DMS53 treated with DMSO at 0.1 percent for 48 hours (cell line): ENCODE data around the gene SASH3.
A peak's percentile ranks its signal among the peaks of the same experiment; 100 is the strongest.

Source experiments
- DNase-seq: peaks from one replicate; lab custom pipeline; 2025; ENCODE audit not compliant: unreplicated experiment; lab: John Stamatoyannopoulos, UW

Gene SASH3

GRCh38 chrX:129755779-129756650 is 23.7 kb upstream of the SASH3 start:
- no peak for DNase-seq

- DNase-seq = no peak
Measured at GRCh38 chrX:129759576-129760061, 20.1 kb upstream of the SASH3 start.

GRCh38 chrX:129760155-129760554 is 19.6 kb upstream of the SASH3 start:
- DNase-seq = no peak

- DNase-seq = no peak
Measured at GRCh38 chrX:129760981-129761380, 18.8 kb upstream of the SASH3 start.

GRCh38 chrX:129761596-129761995 is 18.2 kb upstream of the SASH3 start:
- no peak for DNase-seq

- no peak for DNase-seq
Measured at GRCh38 chrX:129762448-129762847, 17.3 kb upstream of the SASH3 start.

- no peak for DNase-seq
Measured at GRCh38 chrX:129763666-129764065, 16.1 kb upstream of the SASH3 start.

GRCh38 chrX:129768186-129768585 is 11.6 kb upstream of the SASH3 start:
- DNase-seq = no peak

GRCh38 chrX:129768586-129769466 is 10.9 kb upstream of the SASH3 start:
- DNase-seq = no peak

- DNase-seq = no peak
Measured at GRCh38 chrX:129769467-129770154, 10.1 kb upstream of the SASH3 start.

- DNase-seq = no peak
Measured at GRCh38 chrX:129771266-129771995, 8.3 kb upstream of the SASH3 start.

- DNase-seq = no peak
Measured at GRCh38 chrX:129772796-129773431, 6.8 kb upstream of the SASH3 start.

GRCh38 chrX:129773649-129774458 is 5.9 kb upstream of the SASH3 start:
- DNase-seq = no peak

- peak; percentile 66 for DNase-seq
Measured at GRCh38 chrX:129777218-129778030, 2.3 kb upstream of the SASH3 start.

GRCh38 chrX:129779086-129779672 is 570 bp upstream of the SASH3 start:
- no peak for DNase-seq

GRCh38 chrX:129780441-129781105 is 824 bp downstream of the SASH3 start:
- DNase-seq = no peak

- no peak for DNase-seq
Measured at GRCh38 chrX:129781134-129781672, 1.5 kb downstream of the SASH3 start.
